ENCODE data around the gene USH1C.

- TF ChIP-seq POLR2AphosphoS5 (IDR thresholded peaks at IDR 0.05; ENCODE audit: borderline replicate concordance, low read depth, low read length) (no peak), EZH2 (IDR thresholded peaks at IDR 0.05) (no peak)
Observed at GRCh38 chr11:17538731-17539130, 5.5 kb downstream of the USH1C start.
